NK-92 treated with Interleukin-12 subunit alpha and Interleukin-12 subunit beta, amount 100 ng/mL, for 24 hours (cell line): Measurements from ENCODE around the gene PARL.
"Not testable (repeated sequence)": the region's sequence is repeated elsewhere in the genome, so short reads cannot be mapped to it uniquely, and the experiment has no call there.

Source experiments
- DNase-seq: peaks from one replicate; lab custom pipeline; 2025; lab: John Stamatoyannopoulos, UW

Gene PARL

DNA sequence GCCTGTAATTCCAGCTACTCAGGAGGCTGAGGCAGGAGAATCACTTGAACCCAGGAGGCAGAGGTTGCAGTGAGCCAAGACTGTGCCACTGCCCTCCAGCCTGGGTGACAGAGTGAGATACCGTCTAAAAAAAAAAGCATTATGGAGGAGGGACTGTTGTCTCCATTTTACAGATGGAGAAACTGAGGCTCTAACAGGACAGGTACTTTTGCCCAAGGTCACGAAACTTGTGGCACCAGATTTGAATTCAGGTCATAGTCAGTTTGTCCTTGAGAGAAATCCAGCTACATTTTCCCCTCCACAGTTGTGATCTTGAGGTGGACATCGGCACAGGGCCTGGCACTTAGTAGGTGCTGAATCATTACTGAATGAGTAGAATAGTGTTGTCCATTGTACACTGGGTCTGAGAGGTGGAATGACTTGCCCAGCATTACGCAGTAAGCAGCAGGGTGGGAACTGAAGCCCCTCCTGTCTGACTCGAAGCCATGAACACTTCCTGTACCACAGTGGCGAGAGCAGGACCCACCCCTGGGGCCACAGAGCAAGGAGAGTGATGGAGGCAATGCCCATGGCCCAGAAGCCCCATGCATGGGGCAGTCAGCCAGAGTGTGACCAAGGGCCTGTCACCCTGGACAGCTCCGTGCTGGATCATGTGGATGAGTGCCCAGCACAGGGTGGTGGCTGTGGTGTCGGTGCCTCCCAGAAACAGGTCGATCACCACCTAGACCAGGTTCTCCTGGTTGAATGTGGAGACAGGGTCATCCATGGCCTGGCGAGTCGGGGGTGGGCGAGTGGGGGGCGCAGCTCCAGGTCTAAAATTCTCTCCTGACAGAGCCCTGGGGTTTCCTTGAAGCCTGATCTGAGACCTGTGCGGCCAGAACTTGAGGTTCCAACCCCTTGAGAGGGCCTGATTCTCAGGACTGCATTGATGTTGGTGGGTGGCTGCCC, 20.4 kb upstream of the PARL start:
- DNase-seq, result no peak

DNA sequence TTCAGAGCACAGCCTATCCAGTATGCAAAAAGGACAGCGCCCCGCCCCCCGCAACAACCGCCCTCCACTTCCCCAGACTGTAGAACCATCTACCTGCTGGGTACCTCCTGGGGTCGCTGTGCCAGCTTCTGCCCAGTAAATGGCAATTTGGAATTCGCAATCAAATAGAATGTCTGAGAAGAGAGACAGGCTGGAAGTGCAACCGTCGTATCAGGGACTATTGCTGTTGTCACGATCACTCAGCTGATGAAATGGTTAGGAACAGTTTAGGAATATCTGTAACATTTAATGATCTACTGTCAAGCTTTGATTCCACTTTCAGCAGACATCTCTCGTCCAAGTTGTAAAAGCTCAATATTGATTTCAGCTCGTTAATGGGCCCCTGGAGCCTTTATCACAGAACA, 13.3 kb upstream of the PARL start:
- no peak for DNase-seq

DNA sequence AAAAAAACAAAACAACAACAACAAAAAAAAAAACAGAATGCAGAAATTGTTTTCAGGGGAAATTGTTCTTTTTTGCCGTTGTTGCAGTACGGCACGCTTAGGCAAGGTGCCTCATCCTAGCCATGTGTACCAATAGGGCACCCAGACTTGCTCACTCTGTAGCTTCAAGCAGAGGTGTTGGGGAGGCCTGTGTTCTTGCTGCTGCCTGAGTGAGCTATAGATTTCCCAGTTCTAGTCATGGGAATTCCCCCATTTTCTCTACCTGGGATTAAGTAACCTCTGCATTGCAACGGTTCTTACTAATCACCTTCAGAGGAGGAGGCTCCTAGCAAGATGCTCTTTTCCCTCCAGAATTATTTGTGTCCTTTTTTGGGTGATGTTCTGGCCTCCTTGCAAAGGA, 12.9 kb upstream of the PARL start:
- DNase-seq, result no peak

DNA sequence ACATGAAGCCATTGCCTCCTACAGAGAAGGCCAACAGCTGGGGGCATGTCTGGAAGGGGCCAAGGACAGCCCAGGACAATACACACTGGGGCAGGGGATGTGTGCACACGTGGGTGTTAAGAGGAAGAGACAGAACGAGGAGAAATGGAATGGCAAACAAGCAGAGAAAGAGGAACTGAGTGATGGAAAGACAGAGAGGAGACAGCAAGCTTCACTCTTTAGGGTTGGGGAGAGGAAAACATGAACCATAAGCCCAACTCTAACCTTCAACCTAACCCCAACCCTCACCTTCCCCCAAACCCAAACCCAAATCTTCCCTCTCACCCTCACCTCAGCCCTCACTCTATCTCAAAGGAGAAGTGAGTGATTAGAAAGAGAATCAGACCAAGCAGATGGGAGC, 11.9 kb upstream of the PARL start:
- DNase-seq, result no peak

DNA sequence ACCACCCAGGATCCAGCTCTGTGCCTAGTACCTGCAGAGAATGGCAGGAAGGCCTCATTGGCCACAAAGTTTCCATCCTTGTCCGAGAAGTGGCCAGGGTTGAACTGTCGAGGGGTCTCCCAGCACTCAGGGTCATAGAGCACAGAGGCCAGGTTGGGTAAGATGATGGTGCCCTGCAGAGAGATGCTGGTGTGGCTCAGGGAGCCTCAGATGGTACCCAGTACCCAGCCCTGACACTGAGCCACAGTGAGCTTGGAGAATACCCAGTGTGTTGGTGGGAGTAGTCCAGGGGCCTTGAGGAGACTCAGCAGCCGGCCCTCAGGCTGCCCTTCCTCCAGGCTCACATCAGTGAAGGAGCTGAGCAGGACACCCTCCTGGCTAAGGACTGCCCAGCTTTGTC, 11.5 kb upstream of the PARL start:
- no peak for DNase-seq

DNA sequence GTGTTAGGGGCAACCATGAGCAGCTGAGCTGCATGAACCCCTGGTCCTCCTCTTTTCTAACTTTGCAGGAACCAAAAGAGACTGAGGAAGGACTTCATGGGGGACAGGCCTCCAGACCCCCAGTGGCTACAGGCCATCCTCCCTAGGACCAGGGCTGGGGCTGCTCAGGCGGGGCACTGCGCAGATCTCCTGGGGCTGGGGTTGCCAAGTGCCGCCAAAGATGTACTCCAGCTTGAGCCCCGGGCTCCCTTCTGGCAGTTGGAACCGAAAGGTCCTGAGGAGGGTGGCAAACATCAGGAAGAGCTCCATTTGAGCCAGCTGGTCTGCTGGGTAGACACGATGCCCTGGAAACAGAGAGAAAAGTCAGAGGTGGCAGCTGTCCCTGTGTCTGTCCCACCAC, 11.1 kb upstream of the PARL start:
- DNase-seq, result no peak

DNA sequence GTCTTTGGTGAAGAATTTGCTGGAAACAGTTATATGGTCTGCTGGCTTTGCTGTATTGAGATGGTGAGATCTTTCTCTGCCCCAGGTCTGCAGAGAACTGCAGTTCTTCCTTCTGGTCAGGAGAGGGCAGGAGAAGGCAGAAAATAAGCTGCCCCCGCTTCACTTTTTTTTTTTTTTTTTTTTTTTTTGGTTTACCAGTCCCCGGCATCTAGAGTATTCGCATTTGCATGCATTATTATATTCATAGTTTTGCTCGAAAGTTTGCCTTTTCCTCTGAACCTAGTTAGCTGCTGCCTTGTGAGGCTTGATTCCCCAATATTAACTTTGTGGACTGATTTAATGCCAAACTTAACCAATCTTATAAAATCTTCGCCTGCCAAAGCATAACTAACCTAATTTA, 10.6 kb upstream of the PARL start:
- DNase-seq, result no peak

DNA sequence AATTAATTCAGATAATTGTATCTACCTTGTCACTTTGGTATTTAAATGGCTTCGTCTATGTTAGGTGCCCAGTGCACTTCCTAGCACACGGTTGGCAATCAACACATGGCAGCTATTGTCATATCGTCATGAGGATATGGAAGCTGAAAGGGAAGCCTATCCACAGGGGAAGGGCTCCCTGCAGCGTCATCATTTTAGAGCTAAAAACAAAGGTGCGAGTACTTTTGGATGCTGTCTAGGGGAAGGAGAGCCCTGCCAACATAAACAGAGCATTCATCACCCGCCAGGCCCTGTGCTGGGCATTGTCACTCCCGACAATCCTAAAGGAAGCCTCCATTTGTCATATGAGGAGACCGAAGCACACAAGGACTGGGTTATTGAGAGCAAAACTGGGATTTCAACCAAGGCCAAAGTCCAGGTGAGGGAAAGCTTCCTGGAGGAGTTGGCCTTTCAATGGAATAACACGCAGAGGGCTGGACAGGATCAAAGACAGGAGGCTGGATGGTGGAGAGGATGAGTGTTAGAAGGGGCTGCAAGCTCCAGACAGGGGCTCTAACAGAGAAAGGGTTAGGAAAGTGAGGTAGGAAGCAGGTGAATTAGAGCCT, 8.0 kb upstream of the PARL start:
- no peak for DNase-seq

DNA sequence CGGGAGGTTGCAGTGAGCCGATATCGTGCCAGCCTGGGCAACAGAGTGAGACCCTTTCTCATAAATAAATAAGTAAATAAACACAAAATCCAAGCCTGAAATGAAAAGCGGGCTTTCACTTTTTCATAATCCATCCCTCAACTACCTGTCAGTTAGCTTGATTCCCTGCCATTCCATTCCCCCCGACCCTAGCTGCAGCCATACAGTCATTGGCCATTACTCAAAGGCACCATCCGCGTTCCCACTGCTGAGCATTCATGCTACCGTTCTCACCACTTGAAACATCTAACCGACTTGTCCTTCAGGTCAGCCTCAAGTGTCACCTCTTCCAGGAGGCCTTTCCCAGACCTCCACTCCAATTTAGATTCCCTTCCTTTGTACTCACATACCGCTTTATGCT, 1.1 kb upstream of the PARL start:
- DNase-seq, result no peak

DNA sequence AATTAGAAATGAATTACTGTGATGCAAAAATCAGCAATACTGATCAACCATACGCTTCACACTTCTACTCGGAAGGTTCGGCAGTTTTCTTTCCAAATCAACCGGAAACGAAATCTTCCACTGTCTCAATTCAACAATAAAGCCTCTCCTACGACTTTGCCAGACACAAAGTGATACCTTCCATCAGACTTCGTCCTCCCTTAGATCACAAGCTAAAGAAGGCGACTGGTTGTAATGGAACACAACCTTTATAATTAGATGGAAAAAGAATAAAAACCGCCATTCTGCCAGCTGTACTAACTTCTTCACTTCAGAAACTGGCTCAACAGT, 618 bp downstream of the PARL start:
- no peak for DNase-seq

DNA sequence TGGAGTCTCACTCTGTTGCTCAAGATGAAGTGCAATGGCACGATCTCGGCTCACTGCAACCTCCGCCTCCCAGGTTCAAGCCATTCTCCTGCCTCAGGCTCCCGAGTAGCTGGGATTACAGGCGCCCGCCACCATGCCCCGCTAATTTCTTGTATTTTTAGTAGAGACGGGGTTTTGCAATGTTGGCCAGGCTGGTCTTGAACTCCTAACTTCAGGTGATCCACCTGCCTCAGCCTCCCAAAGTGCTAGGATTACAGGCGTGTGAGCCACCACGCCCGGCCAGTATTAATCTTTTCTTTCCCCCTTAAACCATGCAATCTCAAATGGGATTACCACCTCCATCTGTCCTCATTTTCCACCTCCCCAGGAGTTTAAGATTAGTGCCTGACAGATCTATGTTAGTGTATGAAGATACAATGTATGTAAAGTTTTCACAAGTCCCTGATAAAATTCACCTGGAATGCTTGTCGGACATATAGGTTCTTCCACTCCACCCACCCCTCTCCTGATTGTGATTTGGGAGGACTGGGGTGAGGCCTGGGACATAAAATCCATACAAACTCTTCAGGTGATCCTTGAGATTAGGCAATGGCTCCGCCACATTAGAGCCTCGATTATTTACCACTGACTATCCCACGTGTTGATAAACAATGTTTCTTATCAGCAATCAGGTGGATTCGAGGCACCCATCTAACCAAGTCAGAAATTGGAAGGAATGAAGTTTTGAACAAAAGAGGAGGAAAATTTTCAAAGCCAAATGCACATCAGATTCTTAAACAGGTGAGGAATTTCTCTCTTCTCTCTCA, 1.2 kb downstream of the PARL start:
- no peak for DNase-seq

DNA sequence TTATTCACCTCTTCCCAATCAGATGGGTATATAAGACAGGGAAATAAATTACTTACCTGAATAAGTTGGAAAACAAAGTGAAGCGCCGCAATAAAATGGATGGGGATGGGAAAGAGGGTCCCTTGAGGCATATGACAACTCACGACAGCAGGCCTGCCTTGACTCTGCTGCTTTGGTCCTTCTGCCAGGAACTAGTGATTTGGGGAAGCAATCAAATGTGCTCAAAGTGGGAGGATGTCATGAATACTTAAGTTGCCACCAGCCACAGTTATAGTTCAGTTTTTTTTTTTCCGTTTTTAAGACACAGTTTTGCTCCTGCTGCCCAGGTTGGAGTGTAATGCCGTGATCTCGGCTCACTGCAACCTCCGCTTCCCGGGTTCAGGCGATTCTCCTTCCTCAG, 4.6 kb downstream of the PARL start:
- no peak for DNase-seq

DNA sequence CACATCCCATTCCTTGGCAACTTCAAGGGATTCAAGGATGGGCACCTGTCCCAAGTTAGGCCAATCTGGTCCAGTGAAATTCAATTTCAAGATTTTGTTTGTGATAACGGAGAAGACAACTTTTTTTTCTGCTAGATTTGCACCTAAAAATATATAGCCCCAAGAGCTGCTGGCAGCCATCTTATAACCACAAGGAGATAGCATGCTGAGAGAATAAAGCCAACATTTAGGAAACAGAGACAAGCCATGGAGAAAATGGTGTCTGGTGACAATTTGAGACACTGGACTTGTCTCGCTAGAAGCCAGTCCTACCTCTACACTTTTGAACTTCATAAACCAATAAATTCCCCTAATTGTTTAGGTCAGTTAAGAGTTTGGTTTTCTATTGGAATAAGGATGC, 5.4 kb downstream of the PARL start:
- DNase-seq, result no peak

DNA sequence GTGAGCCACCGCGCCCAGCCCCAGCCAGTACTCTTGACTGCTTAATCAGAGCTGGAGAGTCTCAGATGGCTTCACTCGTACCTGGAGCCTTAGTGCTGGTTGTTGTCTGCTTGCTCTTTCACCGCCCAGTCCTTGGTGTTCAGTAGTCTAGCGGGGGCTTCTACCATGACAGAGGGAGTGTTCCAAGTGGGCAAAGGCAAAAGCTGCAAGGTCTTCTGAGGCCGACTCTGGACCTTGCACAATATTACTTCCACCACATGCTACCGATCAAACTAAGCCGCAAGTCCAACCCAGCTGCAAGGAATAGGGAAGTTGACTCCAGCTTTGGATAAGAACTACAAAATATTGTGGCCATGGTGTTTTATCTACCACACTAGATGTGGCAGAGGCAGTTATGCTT, 6.6 kb downstream of the PARL start:
- DNase-seq, result no peak

DNA sequence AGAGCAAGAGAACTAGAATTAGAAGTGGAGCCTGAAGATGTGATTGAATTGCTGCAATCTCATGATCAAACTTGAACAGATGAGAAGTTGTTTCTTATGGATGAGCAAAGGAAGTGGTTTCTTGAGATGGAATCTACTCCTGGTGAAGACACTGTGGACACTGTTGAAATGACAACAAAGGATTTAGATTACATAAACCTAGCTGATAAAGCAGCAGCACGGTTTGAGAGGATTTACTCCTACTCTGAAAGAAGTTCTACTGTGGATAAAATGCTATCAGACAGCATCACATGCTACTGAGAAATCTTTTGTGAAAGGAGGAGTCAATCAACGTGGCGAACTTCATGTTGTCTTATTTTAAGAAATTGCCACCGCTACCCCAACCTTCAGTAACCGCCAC, 7.5 kb downstream of the PARL start:
- not testable (repeated sequence) for DNase-seq

DNA sequence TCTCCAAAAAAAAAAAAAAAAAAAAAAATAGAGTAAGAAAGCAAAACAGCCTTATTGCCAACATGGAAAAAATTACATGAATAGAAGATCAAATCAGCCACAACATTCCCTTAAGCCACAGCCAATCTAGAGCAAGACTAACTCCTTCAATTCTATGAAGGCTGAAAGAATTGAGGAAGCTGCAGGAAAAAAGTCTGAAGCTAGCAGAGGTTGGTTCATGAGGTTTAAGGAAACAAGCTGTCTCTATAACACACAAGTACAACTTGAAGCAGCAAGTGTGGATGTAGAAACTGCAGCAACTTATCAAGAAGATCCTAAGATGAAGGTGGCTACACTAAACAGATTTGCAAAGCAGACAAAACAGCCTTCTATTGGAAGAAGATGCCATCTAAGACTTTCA, 9.3 kb downstream of the PARL start:
- no peak for DNase-seq

DNA sequence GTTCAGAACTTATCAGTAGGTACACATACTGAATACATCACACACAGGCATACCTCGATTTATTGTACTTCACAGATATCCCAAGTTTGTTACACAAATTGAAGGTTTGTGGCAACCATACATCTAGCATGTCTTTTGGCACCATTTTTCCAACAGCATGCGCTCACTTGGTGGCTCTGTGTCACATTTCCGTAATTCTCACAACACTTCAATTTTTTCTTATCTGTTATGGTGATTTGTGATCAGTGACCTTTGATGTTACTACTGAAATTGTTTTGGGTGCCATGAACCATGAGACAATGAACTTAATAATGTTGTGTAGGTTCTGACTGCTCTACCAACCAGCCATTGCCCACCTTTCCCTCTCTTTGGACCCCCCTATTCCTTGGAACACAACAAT, 10.8 kb downstream of the PARL start:
- no peak for DNase-seq

DNA sequence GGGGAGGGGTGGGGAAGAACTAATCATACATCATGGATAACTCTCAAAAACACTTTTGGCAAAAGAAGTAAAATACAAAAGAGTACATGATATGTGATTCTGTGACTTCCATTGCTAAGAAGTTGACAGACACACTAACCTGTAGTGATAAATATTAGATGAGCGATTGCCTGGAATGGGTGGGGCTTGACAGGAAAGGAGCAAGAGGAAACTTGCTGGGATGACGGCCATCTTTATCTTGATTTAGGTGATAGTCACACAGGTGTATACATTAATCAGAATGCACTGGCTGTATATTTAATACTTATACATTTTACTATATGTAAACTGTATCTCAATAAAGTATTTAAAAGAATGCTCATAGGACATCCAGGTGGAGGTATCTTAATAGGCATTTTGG, 13.1 kb downstream of the PARL start:
- DNase-seq, result no peak

DNA sequence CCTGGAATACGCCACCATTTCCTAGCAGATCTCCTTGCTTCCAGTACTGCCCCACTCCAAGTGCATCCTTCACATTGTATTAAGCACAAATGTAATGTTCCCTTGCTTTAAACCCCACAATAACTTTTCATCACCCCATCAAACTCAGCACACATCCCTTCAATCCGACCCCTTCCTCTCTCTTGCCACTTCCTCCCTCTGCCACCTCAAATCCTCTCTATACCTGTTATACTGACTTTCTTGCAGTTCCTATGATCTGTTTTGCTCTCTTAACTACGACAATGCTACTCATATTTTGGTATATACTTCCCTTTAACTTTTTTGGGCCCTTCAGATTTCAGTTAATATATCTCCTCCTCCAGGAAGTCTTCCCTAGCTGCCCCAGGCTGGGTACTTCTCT, 14.1 kb downstream of the PARL start:
- no peak for DNase-seq

DNA sequence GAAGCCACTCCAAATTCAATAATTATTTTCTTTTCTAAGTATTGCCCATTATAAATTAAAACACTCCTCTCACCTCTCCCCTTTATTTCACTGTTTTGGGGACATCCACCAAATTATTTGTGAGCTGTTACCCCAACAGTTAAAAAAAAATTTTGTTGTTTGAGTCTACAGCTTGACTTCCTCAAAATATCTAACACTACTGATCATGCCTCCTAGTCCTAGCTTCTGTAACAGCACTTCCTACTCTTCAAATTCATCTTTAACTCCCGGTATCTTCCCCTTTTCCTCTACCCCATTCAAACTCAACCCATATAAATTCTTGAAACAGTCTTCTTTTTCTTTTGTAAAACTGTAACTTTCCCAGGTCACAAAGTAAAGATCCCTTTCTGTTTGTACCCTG, 15.9 kb downstream of the PARL start:
- DNase-seq, result no peak

DNA sequence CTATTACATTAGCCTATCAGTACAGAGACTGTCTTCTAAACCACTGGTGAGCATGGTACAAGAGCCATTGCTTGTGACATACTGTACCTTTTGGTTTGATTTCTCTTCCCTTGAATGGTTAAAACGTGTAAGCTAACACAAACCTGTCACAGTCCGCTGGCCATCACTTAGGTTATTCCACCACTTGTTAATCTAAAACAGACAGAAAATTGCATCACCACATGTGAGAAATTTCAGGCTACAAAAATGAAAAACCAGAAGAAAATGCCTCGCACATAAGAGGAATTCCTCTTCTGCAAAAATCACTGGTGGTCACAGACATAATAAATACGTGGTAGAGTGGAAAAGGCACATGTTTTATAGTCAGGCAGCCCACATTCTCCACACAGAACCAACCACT, 22.1 kb downstream of the PARL start:
- no peak for DNase-seq

DNA sequence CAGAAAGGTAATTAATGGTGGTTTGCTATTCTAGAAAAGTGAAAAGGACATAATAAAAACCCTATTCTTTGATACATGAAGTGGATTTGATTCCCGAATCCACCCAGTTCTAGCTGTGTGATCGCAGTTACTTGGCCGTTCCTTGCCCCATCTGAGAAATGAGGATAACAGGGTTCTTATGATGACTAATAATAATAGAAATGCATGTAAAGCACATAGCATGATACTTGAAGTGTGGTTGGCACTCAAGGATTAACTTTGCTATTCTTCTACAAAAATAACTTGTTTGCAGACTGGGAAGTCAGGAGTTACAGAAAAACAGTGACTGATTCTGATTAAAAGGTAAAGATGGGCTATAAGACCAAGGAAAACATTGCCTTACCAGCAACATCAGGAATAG, 26.8 kb downstream of the PARL start:
- DNase-seq, result no peak
